ENCODE data around the gene GOLIM4. TPM values are rescaled to one million over a fixed set of nuclear protein-coding genes. Genes with fewer than 3 reads are reported as not detected.
"Not testable (repeated sequence)": the region's sequence is repeated elsewhere in the genome, so short reads cannot be mapped to it uniquely, and the experiment has no call there.

Gene GOLIM4
- polyA plus RNA-seq, 1 experiment = 34.4 TPM

DNA sequence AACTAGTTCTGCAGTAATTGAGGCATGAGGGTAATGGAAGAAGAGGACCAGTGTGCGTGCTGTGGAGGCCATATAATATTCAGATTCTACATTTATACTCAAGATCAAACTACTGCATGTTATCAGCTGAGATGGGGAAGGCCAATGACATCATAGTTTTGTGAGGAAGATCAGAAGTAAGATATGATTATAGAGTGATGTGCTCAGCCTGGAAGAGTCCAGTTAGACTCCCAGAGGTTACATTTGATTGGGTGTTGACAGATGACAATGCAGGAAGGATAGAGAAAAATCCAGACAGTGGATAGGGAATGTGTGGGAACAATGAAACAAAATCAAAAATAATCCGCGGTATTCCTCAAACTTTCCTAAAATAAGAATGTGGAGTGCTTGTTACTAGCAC lies 35.4 kb downstream of the GOLIM4 start:
- Histone ChIP-seq H3K9me3 (ENCODE audit: control insufficient read depth, insufficient read depth, low read length) (peaks cover 7% of the 10 kb centered on the region; the same call in 1 of the 2 replicates), H3K27me3 (ENCODE audit: control insufficient read depth, insufficient read depth, low read length) (no peaks in the 10 kb centered on the region), H3K4me3 (ENCODE audit: low read depth, low read length) (no peak overlapping the region), H3K27ac (ENCODE audit: low read depth, low read length) (no peak overlapping the region)
- TF ChIP-seq, protein P1, sequence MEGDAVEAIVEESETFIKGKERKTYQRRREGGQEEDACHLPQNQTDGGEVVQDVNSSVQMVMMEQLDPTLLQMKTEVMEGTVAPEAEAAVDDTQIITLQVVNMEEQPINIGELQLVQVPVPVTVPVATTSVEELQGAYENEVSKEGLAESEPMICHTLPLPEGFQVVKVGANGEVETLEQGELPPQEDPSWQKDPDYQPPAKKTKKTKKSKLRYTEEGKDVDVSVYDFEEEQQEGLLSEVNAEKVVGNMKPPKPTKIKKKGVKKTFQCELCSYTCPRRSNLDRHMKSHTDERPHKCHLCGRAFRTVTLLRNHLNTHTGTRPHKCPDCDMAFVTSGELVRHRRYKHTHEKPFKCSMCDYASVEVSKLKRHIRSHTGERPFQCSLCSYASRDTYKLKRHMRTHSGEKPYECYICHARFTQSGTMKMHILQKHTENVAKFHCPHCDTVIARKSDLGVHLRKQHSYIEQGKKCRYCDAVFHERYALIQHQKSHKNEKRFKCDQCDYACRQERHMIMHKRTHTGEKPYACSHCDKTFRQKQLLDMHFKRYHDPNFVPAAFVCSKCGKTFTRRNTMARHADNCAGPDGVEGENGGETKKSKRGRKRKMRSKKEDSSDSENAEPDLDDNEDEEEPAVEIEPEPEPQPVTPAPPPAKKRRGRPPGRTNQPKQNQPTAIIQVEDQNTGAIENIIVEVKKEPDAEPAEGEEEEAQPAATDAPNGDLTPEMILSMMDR (IDR thresholded peaks at IDR 0.05; ENCODE audit: low read depth, low read length) = no peak
- DNase-seq (ENCODE audit: low read depth, low spot score) = no peak
- POLR2A ChIA-PET = no interaction called here
- CTCF ChIA-PET = no interaction called here

DNA sequence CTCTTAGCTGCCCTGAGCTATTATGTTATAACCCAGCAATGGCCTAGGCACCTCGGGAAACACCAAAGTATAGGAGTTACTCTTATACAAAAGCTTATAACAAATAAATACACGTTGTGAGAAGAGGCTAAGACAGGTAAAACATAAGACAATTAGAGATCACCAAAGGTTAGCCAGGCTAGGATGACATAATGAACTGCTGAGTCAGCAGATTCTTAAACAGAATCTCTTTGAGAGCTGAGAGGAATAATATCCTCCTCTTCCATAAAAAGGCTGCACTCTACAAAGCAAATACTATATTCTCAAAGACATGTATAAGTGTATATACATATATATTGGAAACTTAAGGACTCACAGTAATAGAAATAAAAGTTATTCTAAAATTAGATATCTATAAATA lies 37.2 kb downstream of the GOLIM4 start:
- CTCF ChIA-PET = interaction anchor here (0.7 to 1.4 kb wide), 3 partner anchors 18 to 107 kb away, joined by 3 to 5 read pairs (median 3); no protein-coding TSS in a partner anchor
- TF ChIP-seq, protein P1 (IDR thresholded peaks at IDR 0.05; ENCODE audit: low read depth, low read length) = no peak
- no peaks in the 10 kb centered on the region for H3K27me3 ChIP-seq (ENCODE audit: control insufficient read depth, insufficient read depth, low read length)

DNA sequence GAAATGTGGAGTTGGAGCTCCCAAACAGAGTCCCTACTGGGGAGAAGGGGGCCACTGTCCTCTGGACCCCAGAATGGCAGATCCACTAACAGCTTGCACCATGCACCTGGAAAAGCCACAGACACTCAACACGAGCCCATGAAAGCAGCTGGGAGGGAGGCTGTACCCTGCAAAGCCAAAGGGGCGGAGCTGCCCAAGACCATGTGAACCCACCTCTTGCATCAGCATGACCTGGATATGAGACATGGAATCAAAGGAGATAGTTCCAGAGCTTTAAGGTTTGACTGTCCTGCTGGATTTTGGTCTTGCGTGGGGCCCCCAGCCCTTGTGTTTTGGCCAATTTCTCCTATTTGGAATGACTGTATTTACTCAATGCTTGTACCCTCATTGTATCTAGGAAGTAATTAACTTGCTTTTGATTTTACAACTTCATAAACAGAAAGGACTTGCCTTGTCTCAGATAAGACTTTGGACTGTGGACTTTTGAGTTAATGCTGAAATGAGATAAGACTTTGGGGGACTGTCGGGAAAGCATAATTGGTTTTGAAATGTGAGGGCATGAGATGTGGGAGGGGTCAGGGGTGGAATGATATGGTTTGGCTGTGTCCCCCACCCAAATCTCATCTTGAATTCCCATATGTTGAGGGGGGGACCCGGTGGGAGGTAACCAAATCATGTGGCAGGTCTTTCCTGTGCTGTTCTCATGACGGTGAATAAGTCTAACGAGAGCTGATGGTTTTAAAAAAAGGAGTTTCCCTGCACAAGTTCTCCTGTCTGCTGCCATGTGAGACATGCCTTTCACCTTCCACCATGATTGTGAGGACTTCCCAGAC lies 39.1 kb downstream of the GOLIM4 start:
- H3K27me3 ChIP-seq (ENCODE audit: control insufficient read depth, insufficient read depth, low read length); DNase-seq (ENCODE audit: low read depth, low spot score); H3K9me3 ChIP-seq (ENCODE audit: control insufficient read depth, insufficient read depth, low read length); H3K27ac ChIP-seq (ENCODE audit: low read depth, low read length); POLR2A ChIA-PET; H3K4me3 ChIP-seq (ENCODE audit: low read depth, low read length): not testable (repeated sequence)
- CTCF ChIA-PET = interaction anchor here (0.9 to 5.5 kb wide), 5 partner anchors 9 to 110 kb away, joined by 3 to 32 read pairs (median 5); no protein-coding TSS in a partner anchor

More for the DNA sequence above, 37.2 kb downstream of the GOLIM4 start:
- no peak overlapping the region for H3K4me3 ChIP-seq (ENCODE audit: low read depth, low read length)
- POLR2A ChIA-PET = no interaction called here
- H3K9me3 ChIP-seq (ENCODE audit: control insufficient read depth, insufficient read depth, low read length) = peaks cover 7% of the 10 kb centered on the region; the same call in 1 of the 2 replicates
- H3K27ac ChIP-seq (ENCODE audit: low read depth, low read length) = no peak overlapping the region
- DNase-seq (ENCODE audit: low read depth, low spot score) = no peak

DNA sequence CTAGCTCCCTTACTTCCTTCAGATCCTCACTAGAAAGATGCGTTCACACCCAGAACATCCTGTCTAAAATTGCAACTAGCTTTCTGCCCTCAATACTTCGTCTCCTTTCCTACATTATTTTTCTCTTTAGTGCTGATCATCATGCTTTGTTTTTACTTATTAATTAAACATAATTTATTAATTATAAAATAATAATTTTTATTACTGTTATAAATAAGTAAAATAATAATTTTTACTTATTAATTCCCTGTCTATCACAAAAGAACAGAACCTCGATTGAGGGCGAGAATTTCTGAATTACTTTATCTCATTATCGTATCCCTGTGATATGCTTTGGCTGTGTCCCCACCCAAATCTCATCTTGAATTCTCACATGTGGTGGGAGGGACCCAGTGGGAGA lies 41.3 kb downstream of the GOLIM4 start:
- Histone ChIP-seq H3K27me3 (ENCODE audit: control insufficient read depth, insufficient read depth, low read length) (no peaks in the 10 kb centered on the region), H3K9me3 (ENCODE audit: control insufficient read depth, insufficient read depth, low read length) (peaks cover 7% of the 10 kb centered on the region; the same call in 1 of the 2 replicates), H3K27ac (ENCODE audit: low read depth, low read length) (no peak overlapping the region), H3K4me3 (ENCODE audit: low read depth, low read length) (no peak overlapping the region)
- DNase-seq (ENCODE audit: low read depth, low spot score) = no peak
- TF ChIP-seq, protein P1 (IDR thresholded peaks at IDR 0.05; ENCODE audit: low read depth, low read length) = no peak
- POLR2A ChIA-PET = no interaction called here
- CTCF ChIA-PET = interaction anchor here (0.6 to 5.5 kb wide), 3 partner anchors 14 to 793 kb away, joined by 3 to 32 read pairs (median 7); no protein-coding TSS in a partner anchor

DNA sequence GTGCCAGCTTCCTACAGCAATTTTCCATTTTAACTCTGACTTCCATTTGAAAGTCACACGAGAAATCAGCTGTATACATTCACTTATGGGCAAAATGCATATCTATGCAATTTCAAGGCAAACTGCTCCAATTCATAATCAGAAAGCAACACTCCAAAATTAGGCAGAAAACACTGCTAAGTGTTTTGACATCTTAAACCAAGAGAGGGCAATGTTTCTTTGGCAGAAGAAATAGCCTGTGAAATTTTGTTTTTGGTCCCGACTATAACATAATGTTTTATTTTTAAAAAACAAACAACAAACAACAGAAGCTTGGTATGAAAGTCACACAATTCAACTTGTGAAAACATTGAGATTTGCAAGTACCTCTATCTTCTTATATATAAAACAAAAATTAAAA lies 42.6 kb downstream of the GOLIM4 start:
- Histone ChIP-seq H3K9me3 (ENCODE audit: control insufficient read depth, insufficient read depth, low read length) (peaks cover 7% of the 10 kb centered on the region; the same call in 1 of the 2 replicates), H3K4me3 (ENCODE audit: low read depth, low read length) (no peak overlapping the region), H3K27ac (ENCODE audit: low read depth, low read length) (no peak overlapping the region), H3K27me3 (ENCODE audit: control insufficient read depth, insufficient read depth, low read length) (no peaks in the 10 kb centered on the region)
- TF ChIP-seq, protein P1 (IDR thresholded peaks at IDR 0.05; ENCODE audit: low read depth, low read length) = peak; percentile 41
- CTCF ChIA-PET = interaction anchor here (0.7 to 15.2 kb wide), 9 partner anchors 9 to 312 kb away, joined by 3 to 424 read pairs (median 7); no protein-coding TSS in a partner anchor
- POLR2A ChIA-PET = no interaction called here
- DNase-seq (ENCODE audit: low read depth, low spot score) = no peak
